LHCN-M2 (cell line): ENCODE data around the gene KIRREL3. TPM values are rescaled to one million over a fixed set of nuclear protein-coding genes. Genes with fewer than 3 reads are reported as not detected.

ENCODE experiments used
- DNase-seq: peaks from one replicate; pipeline ENCODE4 v3.0.0-alpha.2; 2012; ENCODE audit warnings: low read depth
- total RNA-seq: library from RNA; depleted of rRNA; stranded (reverse); fragments of >200 nt; gene quantifications from 2 replicates; pipeline ENCODE4 v1.2.3, GENCODE V29; 2014

KIRREL3 gene
- total RNA-seq, 1 experiment from 2014 or later = 2.1 TPM

GRCh38 chr11:126874276-126874675 is 126.3 kb downstream of the KIRREL3 start:
- no peak for DNase-seq

DNA sequence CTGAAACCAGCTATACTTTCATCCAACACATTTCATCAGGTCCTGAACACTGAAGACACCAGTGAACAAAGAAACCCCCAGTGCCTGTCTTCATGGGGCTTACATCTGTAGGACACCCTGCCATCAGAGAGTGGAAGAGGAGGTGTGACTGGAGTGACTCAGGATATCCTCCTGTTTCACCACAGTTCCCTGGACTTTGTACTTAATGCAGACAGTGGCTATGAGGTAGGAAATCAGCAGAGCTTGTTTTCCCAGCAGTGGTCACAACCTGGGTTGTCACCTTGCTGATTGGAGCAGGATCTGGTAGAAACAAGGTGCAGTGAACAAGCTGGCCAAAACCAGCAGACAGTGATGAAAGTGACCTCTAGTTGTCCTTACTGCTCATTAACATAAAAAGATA is 128.8 kb downstream of the KIRREL3 start:
- DNase-seq = no peak

- DNase-seq = peak; percentile 19
Measured at GRCh38 chr11:126870021-126870420, 130.5 kb downstream of the KIRREL3 start.

DNA sequence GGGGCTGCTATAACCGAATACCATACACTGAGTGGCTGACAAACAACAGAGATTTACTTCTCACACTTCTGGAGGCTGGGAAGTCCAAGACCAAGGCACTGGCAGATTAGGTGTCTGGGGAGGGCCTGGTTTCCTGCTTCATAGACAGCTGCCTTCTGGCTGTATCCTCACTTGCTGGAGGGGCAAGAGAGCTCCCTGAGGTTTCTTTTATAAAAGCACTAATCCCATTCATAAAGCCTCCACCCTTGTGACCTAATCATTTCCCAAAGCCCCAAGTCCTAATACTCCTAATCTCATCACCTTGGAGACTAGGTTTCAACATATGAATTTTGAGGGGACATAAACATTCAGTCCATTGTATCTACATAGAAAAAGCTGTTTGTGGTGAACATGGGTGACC is 131.8 kb downstream of the KIRREL3 start:
- no peak for DNase-seq

DNA sequence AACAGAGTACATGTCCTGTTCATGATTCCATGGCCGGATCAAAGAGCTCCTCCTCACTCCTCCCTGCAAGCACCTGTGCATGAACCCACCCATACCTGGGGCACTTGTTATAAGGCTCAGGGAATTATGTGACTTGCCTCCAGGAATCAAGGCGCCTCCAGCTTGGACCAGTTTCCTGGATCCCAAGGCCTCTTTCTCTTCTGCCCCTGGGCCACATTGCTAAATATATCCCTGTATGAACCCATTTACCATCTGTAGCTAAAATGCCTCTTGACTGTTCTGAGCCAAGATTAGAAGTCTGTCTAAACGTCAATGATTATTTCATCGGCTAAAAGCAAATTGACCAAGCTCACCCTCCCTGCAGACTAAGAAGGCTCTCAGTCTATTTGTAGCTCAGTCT is 135.6 kb downstream of the KIRREL3 start:
- no peak for DNase-seq

DNA sequence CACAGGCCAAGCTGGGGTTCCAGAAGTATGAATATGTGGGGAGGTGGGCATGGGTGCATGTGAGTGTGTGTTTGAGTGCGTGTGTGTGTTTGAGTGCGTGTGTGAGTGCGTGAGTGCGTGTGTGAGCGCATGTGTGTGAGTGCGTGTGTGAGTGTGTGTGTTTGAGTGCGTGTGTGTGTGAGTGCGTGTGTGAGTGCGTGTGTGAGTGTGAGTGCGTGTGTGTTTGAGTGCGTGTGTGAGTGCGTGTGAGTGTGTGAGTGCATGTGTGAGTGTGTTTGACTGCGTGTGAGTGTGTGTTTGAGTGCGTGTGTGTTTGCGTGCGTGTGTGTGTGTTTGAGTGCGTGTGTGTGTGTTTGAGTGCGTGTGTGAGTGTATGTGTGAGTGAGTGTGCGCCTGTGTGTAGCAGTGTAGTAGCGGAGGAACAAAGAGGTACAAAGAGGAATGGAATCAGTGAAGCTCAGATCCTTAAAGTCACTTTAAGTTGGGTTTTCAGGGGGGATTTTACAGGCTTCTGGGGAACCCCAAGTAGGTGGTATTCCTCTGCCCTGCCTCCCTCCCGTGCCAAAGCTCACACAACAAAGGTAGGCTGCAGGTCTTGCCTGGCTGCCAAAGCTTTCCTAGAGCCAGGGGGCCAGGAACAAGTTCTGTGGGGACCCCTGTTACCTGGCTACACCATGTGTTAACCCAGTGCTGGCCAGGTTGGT is 137.1 kb downstream of the KIRREL3 start:
- DNase-seq = no peak

- DNase-seq = peak; percentile 32
Measured at GRCh38 chr11:126862664-126863243, 137.8 kb downstream of the KIRREL3 start.

DNA sequence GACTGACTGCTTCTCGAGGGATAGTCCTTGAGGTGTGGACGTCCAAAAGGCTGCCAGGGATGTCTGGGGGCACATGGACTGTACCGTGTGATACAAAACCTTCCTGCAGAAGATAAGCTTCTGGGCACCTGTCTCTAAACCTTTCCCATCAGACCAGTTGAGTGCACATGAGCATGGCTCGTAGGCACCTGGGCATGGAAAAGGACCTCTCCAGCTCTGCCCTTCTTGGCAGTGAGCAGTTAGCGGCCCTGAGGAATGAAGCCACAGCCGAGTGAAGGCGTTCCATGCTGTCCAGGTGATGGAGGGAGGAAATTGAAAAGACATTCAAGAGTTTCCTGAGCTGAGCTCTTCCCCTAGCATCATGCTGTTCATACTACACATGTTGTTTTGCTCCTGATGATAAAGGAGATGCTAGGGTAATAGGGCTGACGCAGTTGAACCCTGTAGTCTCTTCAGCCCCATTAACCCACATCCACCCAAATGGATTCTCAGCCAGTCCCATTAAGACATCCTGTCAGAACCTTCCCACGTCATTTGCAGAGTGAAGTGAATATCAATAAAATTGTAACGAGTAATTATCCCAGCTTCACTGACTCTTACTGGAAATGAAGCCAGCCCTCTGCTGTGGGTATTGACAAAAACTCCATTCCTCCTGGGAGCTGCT is 138.6 kb downstream of the KIRREL3 start:
- DNase-seq = no peak

DNA sequence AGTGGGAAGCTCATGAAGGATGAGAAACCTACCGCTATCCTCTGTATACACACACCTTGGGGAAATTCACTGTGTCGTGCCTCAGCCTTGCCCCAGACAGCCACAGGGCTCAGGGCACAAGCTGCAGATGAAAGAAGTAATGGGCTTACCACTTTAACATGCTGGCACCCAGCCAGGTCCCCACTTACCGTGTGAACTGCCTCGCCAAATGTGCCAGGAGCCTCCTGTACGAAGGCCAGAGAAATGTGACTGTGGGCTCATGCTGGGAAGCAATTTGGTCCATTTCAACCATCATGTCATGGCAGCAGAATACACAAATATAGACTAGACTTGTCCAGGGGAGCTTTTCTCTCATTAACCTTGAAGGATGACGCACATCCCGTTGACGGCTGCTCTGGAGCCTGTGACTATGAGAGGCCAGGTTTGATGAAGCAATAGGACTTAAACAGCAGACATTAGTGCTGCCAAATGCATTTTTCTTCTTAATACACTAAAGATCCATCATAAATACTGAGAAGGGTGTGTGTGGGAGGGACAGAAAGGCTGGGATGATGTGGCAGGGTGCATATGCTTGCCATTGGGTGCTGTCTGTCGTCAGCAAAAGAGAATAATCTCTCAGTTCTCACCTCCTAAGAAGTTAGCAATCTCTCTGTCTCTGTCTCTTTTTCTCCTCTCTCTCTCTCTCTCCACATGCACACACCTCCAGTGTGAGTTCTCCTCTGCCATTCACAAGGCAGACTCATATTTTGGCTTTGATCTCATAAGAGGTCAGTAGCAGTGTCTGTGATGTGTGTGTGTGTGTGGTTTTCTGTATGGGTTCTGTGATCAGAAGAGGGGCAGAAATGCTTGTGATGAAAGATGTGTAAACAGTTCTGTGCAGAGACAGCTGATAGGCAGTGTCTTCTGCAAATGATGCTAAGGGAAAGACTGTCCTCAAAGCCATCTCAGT is 142.4 kb downstream of the KIRREL3 start:
- DNase-seq = no peak

- no peak for DNase-seq
Measured at GRCh38 chr11:126855536-126855935, 145.0 kb downstream of the KIRREL3 start.

- DNase-seq = no peak
Measured at GRCh38 chr11:126853732-126854131, 146.8 kb downstream of the KIRREL3 start.

GRCh38 chr11:126844789-126845188 is 155.8 kb downstream of the KIRREL3 start:
- DNase-seq = no peak

GRCh38 chr11:126843096-126843495 is 157.5 kb downstream of the KIRREL3 start:
- no peak for DNase-seq

GRCh38 chr11:126841999-126842398 is 158.6 kb downstream of the KIRREL3 start:
- no peak for DNase-seq

DNA sequence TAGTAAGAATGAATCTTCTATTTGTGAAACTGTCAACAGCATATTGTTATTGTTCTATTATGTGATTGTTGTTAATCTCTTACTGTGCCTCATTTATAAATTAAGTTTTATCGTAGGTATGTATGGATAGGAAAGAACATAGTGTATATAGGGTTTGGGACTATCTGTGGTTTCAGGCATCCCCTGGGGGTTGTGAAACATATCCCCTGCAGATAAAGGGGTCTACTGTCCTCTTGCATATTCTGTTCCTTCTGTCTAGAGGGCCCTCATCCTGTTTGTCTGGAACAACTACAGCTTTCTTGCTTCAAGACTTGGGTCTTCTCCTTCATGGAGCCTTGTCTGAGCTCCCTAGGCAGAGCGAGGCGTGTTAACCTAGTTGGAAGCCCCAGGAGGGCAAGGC is 159.6 kb downstream of the KIRREL3 start:
- no peak for DNase-seq

DNA sequence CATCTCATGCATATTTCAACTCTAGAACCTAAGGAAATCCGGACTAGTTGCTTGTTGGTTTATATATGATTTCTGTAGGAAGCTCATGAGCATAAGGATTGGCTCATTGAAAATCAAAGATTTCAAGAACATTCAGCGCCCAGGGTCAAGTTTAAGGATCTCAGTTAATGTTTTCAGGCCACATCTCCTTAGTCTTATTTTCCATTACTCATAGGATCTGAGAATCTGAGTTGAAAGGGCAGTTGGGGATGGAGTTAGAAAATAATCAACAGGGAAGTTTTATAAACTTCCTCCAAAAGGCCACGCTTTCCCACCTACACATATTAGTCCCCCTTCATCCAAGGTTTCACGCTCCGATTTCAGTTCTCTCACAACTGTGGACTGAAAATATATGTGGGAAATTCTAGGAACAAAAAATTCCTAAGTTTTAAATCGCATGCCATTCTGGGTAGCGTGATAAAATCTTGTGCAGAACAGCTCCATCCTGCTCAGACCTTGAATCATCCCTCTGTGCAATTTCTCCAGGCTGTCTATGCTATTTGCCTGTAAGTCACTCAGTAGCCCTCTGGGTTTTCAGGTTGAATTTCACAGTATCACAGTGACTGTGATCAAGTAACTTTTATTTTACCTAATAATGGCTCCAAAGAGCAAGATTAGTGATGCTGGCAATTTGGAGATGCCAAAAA is 160.2 kb downstream of the KIRREL3 start:
- no peak for DNase-seq

GRCh38 chr11:126839496-126839895 is 161.1 kb downstream of the KIRREL3 start:
- no peak for DNase-seq

DNA sequence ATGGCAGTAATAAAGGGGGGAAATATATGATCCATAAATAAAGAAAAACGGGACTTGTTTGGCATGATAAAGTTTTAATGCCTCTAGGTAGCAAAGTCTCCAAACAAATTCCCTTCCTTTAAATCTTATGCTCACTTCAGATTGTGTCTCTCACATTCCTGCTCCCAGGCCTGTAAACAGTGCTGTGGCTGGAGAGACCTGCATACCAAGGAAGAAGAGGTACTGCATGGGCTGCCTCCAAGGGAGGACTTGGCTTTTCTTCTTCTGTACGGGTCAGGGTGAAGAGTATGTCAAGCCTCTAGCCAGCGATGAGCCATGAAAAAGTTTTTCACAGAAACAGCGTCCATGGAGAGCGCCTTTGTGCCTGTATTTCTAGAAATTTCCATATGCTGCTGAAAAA is 161.8 kb downstream of the KIRREL3 start:
- DNase-seq = no peak

DNA sequence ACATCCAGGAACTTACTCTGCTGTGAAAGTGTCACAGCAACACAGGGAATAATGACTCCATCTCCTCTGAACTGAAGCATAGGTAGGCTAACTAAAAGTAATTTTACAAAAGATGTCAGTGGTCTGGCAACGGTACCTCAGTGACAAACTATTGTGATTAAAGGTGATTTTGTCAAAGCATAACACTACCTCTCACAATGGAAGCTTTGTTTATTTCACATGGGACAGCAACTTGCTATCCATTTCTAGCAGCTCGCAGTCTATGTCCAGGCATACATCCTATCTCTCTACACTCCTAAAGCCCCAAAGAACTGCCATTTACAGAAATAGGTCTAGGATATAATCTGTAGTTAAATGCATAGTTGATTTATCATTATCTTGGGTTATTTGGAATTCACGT is 163.0 kb downstream of the KIRREL3 start:
- DNase-seq = no peak

- peak; percentile 35 for DNase-seq
Measured at GRCh38 chr11:126834573-126834972, 166.0 kb downstream of the KIRREL3 start.

DNA sequence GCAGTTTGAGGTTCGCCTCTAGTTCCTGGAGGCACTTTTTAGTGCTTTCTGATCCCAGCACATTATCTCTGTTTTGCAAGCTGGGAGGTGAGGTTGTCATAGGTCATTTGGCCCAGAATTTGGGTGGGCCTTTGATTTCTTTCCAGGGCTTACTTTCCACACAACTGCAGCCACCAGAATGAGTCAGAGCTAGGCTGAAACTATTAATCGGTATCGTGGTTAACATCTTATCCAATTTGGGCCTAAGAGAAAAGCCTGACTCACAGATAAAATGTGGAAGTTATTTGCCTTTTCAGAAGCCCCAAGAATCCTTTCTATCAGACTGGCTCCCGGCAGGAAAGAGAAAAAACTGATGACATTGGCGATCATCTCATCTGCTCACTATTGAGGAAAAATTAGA is 166.4 kb downstream of the KIRREL3 start:
- DNase-seq = peak; percentile 77
